Stimulated activated CD4-positive, alpha-beta T cell treated with anti-CD3 and anti-CD28 coated beads, TNF-alpha, amount 100 ng/mL, for 4 hours (primary cell): Measurements from ENCODE around the gene MPZ.
"Not testable (repeated sequence)": the region's sequence is repeated elsewhere in the genome, so short reads cannot be mapped to it uniquely, and the experiment has no call there.

Source experiments
- DNase-seq, 3 experiments: peaks; one replicate each; pipeline ENCODE4 v3.0.0-alpha.2; 2020; ENCODE audit warnings: low read depth in 3 of 3

Gene MPZ

DNA sequence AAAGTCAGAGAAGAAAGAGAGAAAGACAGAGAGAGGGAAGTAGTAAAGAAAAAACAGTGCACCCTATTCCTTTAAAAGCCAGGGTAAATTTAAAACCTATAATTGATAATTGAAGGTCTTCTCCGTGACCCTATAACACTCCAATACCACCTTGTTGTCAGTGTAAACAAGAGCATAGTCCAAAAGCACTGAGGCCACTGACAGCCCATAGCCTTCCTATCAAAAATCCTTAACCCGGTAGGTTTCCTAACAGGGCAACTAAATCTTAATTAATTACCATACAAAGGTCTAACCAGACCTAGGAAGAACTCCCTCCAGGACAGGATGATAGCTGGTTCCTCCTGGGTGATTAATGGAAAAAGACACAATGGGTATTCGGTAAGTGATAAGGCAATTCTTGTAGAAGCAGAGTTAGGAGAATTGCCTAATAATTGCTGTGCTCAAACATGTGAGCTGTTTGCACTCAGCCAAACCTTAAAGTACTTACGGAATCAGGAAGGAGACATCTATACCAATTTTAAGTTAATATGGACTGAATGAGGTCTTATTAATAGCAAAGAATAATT lies 53.7 kb downstream of the MPZ start:
- DNase-seq = not testable (repeated sequence)

DNA sequence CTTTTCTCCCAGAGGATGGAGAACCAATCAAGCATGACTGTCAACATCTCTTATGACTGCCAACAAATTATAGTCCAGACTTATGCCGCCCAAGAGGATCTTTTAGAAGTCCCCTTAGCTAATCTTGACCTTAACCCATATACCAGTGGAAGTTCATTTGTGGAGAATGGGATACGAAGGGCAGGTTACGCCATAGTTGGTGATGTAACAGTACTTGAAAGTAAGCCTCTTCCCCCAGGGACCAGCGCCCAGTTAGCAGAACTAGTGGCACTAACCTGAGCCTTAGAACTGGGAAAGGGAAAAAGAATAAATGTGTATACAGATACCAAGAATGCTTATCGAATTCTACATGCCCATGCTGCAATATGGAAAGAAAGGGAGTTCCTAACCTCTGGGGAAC lies 54.5 kb downstream of the MPZ start:
- not testable (repeated sequence) for DNase-seq
